Activated T-cell treated with anti-CD3 and anti-CD28 coated beads, Interleukin-2, amount 50 U/mL, for 24 hours (primary cell): ENCODE measurements around the gene TREML2.
"Not testable (repeated sequence)": the region's sequence is repeated elsewhere in the genome, so short reads cannot be mapped to it uniquely, and the experiment has no call there.

Experiments
- DNase-seq: peaks from one replicate; pipeline ENCODE4 v3.0.0-alpha.2; 2020
- H3K27ac Mint-ChIP-seq: 2 replicates; pipeline ENCODE4 v1.8.0; 2020; ENCODE audit warnings: mild to moderate bottlenecking, mixed read lengths
- H3K27me3 Mint-ChIP-seq: 2 replicates; pipeline ENCODE4 v1.8.0; 2020; ENCODE audit warnings: mixed read lengths
- H3K36me3 Mint-ChIP-seq: 2 replicates; pipeline ENCODE4 v1.8.0; 2020; ENCODE audit warnings: low read depth, mixed read lengths
- H3K4me1 Mint-ChIP-seq: 2 replicates; pipeline ENCODE4 v1.8.0; 2020; ENCODE audit warnings: low read depth, mixed read lengths
- H3K4me3 Mint-ChIP-seq: 2 replicates; pipeline ENCODE4 v1.8.0; 2020; ENCODE audit warnings: mild to moderate bottlenecking, moderate library complexity, mixed read lengths
- H3K9me3 Mint-ChIP-seq: 2 replicates; pipeline ENCODE4 v1.8.0; 2020; ENCODE audit warnings: mixed read lengths

The TREML2 gene

GRCh38 chr6:41200901-41201763 lies at the start of gene TREML2:
Gene TREML2, minus strand, starts transcription at chr6:41201149. Its CDS starts 141 bp downstream, at chr6:41201008.
- H3K27me3 Mint-ChIP-seq: no peaks in the 10 kb centered on the region
- peak within 1 kb of the TSS; percentile 94 for H3K27ac Mint-ChIP-seq
- H3K36me3 Mint-ChIP-seq: no peaks in the 10 kb centered on the region
- H3K4me3 Mint-ChIP-seq: peak within 1 kb of the TSS; percentile 63
- H3K9me3 Mint-ChIP-seq: no peaks in the 10 kb centered on the region
- DNase-seq: peak; percentile 59
- H3K4me1 Mint-ChIP-seq: peaks cover 47% of the 10 kb centered on the region

GRCh38 chr6:41247882-41248705 lies 47.1 kb upstream of the TREML2 start:
- no peak overlapping the region for H3K4me3 Mint-ChIP-seq
- no peaks in the 10 kb centered on the region for H3K9me3 Mint-ChIP-seq
- H3K27ac Mint-ChIP-seq: no peak overlapping the region
- no peak for DNase-seq
- no peaks in the 10 kb centered on the region for H3K27me3 Mint-ChIP-seq
- peaks cover 16% of the 10 kb centered on the region for H3K4me1 Mint-ChIP-seq
- no peaks in the 10 kb centered on the region for H3K36me3 Mint-ChIP-seq

DNA sequence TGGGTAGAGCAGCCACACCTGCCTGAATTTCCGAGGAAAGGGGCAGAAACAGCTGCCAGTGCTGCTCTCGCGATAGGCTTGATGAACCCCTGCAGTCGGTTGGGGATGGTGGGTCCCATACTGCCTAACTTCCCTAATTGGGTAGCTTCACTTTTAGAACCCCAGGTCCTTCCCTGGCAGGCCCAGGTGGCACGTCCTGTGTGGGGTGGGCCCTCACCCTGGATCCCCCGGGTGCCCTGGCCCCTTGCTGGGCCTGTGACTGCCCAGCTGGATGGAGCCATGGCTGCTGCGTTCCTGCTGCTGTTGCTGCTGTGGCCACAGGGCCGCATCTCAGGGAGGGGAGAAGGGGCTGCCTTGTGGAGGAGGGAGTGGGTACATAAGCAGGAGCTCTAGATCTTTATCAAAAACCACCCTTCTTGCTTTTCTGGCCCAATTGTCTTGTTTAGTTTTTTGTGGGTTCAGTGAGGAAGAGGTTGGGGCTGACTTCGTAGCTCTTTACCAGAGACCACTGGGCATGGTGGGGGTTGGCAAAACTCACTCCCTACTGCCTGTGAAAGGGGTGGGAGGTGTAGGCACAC lies 46.4 kb upstream of the TREML2 start:
- Mint-ChIP-seq H3K27ac (no peak overlapping the region), H3K9me3 (no peaks in the 10 kb centered on the region), H3K4me3 (no peak overlapping the region), H3K36me3 (no peaks in the 10 kb centered on the region), H3K4me1 (peaks cover 16% of the 10 kb centered on the region), H3K27me3 (no peaks in the 10 kb centered on the region)
- no peak for DNase-seq

DNA sequence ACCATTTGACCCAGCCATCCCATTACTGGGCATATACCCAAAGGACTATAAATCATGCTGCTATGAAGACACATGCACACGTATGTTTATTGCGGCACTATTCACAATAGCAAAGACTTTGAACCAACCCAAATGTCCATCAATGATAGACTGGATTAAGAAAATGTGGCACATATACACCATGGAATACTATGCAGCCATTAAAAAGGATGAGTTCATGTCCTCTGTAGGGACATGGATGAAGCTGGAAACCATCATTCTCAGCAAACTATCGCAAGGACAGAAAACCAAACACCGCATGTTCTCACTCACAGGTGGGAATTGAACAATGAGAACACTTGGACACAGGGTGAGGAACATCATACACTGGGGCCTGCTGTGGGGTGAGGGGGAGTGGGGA lies 45.6 kb upstream of the TREML2 start:
- H3K27me3 Mint-ChIP-seq, H3K36me3 Mint-ChIP-seq, H3K4me3 Mint-ChIP-seq: not testable (repeated sequence)

DNA sequence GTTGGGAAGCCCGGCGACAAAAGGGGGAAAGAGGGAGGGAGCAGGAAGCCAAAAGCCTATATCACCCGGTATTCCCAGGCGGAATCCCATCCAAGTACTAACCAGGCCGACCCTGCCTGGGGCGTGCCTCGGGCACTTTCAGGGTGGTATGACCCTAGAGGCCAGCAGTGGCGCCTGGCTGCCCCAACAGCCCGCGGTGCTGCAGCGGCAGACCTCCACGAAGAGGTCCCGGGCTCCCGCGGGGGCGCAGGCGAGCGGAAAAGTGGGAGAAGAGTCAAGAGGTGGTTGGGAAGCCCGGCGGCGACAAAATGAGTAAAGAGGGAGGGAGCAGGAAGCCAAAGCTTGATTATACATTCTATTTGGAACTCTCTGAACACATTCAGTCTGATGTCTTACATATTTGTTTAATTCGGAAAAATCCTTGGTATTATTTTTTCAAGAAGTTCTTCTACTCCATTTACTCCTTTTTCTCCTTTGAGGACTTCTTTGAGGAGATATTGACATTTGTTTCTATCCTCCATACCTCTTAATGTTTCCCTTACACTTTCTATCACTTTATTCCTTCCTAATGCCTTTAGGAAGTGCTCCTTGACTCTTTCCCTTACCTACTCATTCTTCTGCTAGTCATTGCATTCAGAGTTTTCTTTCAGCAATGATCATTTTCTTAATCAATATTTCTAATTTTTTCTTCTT lies 38.7 kb upstream of the TREML2 start:
- H3K27me3 Mint-ChIP-seq: no peaks in the 10 kb centered on the region
- no peaks in the 10 kb centered on the region for H3K36me3 Mint-ChIP-seq
- no peak overlapping the region for H3K27ac Mint-ChIP-seq
- no peak overlapping the region for H3K4me3 Mint-ChIP-seq
- DNase-seq: no peak
- peaks cover 3% of the 10 kb centered on the region for H3K4me1 Mint-ChIP-seq
- no peaks in the 10 kb centered on the region for H3K9me3 Mint-ChIP-seq

More for the DNA sequence above, 45.6 kb upstream of the TREML2 start:
- not testable (repeated sequence) for DNase-seq, H3K27ac Mint-ChIP-seq, H3K9me3 Mint-ChIP-seq
- peaks cover 16% of the 10 kb centered on the region for H3K4me1 Mint-ChIP-seq

DNA sequence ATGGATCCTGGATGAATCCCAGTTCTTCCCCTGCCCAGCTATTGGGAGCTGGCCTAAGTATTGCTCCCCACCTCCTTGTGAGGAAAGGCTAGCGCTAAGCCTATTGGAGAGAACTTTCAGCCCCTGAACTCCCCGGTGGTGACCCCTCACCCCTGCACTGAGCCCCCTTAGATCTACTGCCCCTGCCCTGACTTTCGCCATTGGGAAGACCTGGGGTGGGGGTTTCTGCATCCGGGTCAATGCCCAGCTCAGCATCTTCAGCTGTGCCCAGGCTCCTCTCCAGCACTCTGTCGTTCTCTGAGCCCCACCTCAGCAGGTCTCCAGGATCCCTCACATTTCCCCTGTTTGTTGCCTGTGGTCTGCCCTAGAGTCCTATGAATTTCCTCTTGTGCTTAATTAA lies 36.2 kb upstream of the TREML2 start:
- Mint-ChIP-seq H3K9me3 (no peaks in the 10 kb centered on the region), H3K27me3 (no peaks in the 10 kb centered on the region), H3K27ac (no peak overlapping the region), H3K36me3 (no peaks in the 10 kb centered on the region), H3K4me3 (no peak overlapping the region), H3K4me1 (peaks cover 3% of the 10 kb centered on the region)
- no peak for DNase-seq

GRCh38 chr6:41236276-41236675 lies 35.3 kb upstream of the TREML2 start:
- no peaks in the 10 kb centered on the region for H3K9me3 Mint-ChIP-seq
- H3K4me3 Mint-ChIP-seq: no peak overlapping the region
- no peaks in the 10 kb centered on the region for H3K27me3 Mint-ChIP-seq
- no peak overlapping the region for H3K27ac Mint-ChIP-seq
- H3K4me1 Mint-ChIP-seq: peaks cover 3% of the 10 kb centered on the region
- H3K36me3 Mint-ChIP-seq: no peaks in the 10 kb centered on the region
- no peak for DNase-seq

DNA sequence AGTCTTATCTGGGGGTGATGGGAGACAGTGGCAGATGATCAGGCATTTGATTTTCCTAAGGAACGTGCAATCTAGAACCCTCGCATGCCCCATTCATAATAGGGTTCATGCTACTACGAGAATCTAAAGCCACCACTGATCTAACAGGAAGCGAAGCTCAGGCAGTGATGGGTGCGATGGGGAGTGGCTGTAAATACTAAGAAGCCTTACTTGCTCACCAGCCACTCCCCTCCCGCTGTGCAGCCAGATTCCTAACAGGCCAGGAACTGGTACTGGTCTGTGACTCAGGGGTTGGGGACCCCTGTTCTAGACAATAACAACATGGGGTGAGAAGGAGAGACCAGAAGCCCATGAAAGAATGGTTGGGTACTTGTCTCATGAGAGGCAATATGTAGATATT lies 31.7 kb upstream of the TREML2 start:
- no peak overlapping the region for H3K4me3 Mint-ChIP-seq
- H3K27ac Mint-ChIP-seq: no peak overlapping the region
- H3K27me3 Mint-ChIP-seq: peaks cover 3% of the 10 kb centered on the region
- peaks cover 3% of the 10 kb centered on the region for H3K4me1 Mint-ChIP-seq
- no peaks in the 10 kb centered on the region for H3K36me3 Mint-ChIP-seq
- no peak for DNase-seq
- no peaks in the 10 kb centered on the region for H3K9me3 Mint-ChIP-seq

GRCh38 chr6:41231246-41231645 lies 30.3 kb upstream of the TREML2 start:
- Mint-ChIP-seq H3K9me3 (no peaks in the 10 kb centered on the region), H3K27ac (no peak overlapping the region), H3K4me1 (peaks cover 3% of the 10 kb centered on the region), H3K4me3 (no peak overlapping the region), H3K36me3 (no peaks in the 10 kb centered on the region), H3K27me3 (peaks cover 8% of the 10 kb centered on the region)
- DNase-seq: no peak

DNA sequence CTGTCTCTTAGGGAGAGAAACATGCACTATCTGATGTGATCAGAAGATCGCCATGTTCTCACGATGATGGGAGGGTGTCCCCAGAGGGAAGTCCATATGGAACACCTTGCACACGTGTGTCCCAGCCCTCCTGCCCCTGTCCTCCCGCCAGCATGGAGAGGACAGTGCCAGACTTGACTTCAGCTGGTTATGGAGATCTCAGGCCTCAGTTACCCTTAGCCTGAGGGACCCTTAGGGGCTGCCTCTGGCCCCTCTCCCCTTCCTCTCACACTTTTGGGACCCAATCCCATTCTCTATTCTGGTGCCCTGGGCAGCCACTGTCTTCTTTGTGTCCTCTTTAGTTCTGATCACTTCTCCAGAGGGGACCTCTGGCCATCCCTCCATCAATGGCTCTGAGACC lies 28.8 kb upstream of the TREML2 start:
- no peak overlapping the region for H3K4me3 Mint-ChIP-seq
- H3K27me3 Mint-ChIP-seq: peaks cover 8% of the 10 kb centered on the region
- no peaks in the 10 kb centered on the region for H3K36me3 Mint-ChIP-seq
- no peak for DNase-seq
- H3K4me1 Mint-ChIP-seq: no peaks in the 10 kb centered on the region
- H3K27ac Mint-ChIP-seq: no peak overlapping the region
- no peaks in the 10 kb centered on the region for H3K9me3 Mint-ChIP-seq

GRCh38 chr6:41228616-41229015 lies 27.7 kb upstream of the TREML2 start:
- Mint-ChIP-seq H3K4me3 (no peak overlapping the region), H3K27ac (no peak overlapping the region), H3K36me3 (no peaks in the 10 kb centered on the region), H3K27me3 (peaks cover 8% of the 10 kb centered on the region), H3K4me1 (no peaks in the 10 kb centered on the region), H3K9me3 (no peaks in the 10 kb centered on the region)
- no peak for DNase-seq

GRCh38 chr6:41228096-41228495 lies 27.1 kb upstream of the TREML2 start, which contains the start of gene TREML4:
Gene TREML4, plus strand, starts transcription at chr6:41228349. Its CDS starts 79 bp downstream, at chr6:41228428.
- H3K27me3 Mint-ChIP-seq: peaks cover 8% of the 10 kb centered on the region

GRCh38 chr6:41226752-41227151 lies 25.8 kb upstream of the TREML2 start:
- Mint-ChIP-seq H3K27ac (no peak overlapping the region), H3K9me3 (no peaks in the 10 kb centered on the region), H3K36me3 (no peaks in the 10 kb centered on the region), H3K27me3 (peaks cover 8% of the 10 kb centered on the region), H3K4me3 (no peak overlapping the region), H3K4me1 (no peaks in the 10 kb centered on the region)
- no peak for DNase-seq

More at GRCh38 chr6:41228096-41228495, 27.1 kb upstream of the TREML2 start, which contains the start of gene TREML4:
- no peak within 1 kb of the TSS for H3K27ac Mint-ChIP-seq
- H3K36me3 Mint-ChIP-seq: no peaks in the 10 kb centered on the region
- no peak for DNase-seq
- H3K4me3 Mint-ChIP-seq: no peak within 1 kb of the TSS
- H3K4me1 Mint-ChIP-seq: no peaks in the 10 kb centered on the region
- H3K9me3 Mint-ChIP-seq: no peaks in the 10 kb centered on the region

DNA sequence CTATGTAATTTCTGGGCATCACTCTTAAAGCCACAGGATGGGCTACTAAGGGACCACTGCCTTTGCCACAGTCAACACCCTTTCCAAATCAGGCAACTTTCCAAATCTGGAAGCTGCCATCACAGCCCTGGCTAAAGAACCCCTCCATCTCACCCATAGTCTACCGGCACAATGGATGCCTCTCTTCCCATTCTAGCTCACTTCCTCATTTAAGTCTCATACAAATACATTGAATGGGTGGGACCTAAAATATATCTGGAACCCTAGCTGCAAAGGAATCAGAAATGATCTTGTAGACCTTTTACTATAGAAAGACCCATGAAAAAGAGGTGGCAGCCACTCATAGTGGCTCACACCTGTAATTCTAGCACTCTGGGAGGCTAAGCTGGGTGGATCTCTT lies 23.9 kb upstream of the TREML2 start:
- H3K27ac Mint-ChIP-seq: no peak overlapping the region
- no peak overlapping the region for H3K4me3 Mint-ChIP-seq
- H3K4me1 Mint-ChIP-seq: no peaks in the 10 kb centered on the region
- H3K27me3 Mint-ChIP-seq: peaks cover 8% of the 10 kb centered on the region
- no peaks in the 10 kb centered on the region for H3K36me3 Mint-ChIP-seq
- H3K9me3 Mint-ChIP-seq: peaks cover 7% of the 10 kb centered on the region
- no peak for DNase-seq
